ENCODE data around the gene KRTAP10-3. TPM values are rescaled to one million over a fixed set of nuclear protein-coding genes. Genes with fewer than 3 reads are reported as not detected.
"Not testable (repeated sequence)": the region's sequence is repeated elsewhere in the genome, so short reads cannot be mapped to it uniquely, and the experiment has no call there.

KRTAP10-3 gene
- total RNA-seq, 6 donors from 2014 or later, result not detected

DNA sequence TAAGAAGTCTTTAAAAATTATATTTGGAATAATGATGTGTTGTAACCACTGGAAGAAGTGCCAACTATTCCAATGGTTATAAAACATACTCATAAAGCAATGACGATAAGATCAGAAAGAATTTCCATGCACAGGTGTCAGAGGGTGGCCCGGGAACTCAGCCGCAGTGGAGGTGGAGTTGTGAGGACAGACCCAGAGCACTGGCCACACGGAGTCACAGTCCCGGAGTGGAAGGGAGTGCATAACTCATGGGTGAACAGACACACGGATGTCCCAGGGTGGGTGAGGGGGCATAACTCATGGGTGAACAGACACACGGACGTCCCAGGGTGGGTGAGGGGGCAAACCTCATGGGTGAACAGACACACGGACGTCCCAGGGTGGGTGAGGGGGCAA, 17.4 kb upstream of the KRTAP10-3 start:
- WGBS, 2 donors, result 89 to 91% methylated on average over 9 to 10 of the region's 10 CpGs
- TF ChIP-seq EP300 (IDR thresholded peaks at IDR 0.05), result no peak
- TF ChIP-seq POLR2A (IDR thresholded peaks at IDR 0.05), result no peak
- TF ChIP-seq POLR2AphosphoS5 (IDR thresholded peaks at IDR 0.05), result no peak
- TF ChIP-seq, protein P1, sequence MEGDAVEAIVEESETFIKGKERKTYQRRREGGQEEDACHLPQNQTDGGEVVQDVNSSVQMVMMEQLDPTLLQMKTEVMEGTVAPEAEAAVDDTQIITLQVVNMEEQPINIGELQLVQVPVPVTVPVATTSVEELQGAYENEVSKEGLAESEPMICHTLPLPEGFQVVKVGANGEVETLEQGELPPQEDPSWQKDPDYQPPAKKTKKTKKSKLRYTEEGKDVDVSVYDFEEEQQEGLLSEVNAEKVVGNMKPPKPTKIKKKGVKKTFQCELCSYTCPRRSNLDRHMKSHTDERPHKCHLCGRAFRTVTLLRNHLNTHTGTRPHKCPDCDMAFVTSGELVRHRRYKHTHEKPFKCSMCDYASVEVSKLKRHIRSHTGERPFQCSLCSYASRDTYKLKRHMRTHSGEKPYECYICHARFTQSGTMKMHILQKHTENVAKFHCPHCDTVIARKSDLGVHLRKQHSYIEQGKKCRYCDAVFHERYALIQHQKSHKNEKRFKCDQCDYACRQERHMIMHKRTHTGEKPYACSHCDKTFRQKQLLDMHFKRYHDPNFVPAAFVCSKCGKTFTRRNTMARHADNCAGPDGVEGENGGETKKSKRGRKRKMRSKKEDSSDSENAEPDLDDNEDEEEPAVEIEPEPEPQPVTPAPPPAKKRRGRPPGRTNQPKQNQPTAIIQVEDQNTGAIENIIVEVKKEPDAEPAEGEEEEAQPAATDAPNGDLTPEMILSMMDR (IDR thresholded peaks at IDR 0.05), result no peak
- Histone ChIP-seq H3K27me3 (no peaks in the 10 kb centered on the region), H3K4me3 (no peak overlapping the region), H3K27ac (no peak overlapping the region), H3K4me1 (no peaks in the 10 kb centered on the region), H3K36me3 (no peaks in the 10 kb centered on the region), H3K9me3 (peaks cover 0 to 29% (median 12%) of the 10 kb centered on the region in 4 donors)
- DNase-seq, result no peak
- no peak for ATAC-seq (ENCODE audit: low FRiP score in 2 of 2)

DNA sequence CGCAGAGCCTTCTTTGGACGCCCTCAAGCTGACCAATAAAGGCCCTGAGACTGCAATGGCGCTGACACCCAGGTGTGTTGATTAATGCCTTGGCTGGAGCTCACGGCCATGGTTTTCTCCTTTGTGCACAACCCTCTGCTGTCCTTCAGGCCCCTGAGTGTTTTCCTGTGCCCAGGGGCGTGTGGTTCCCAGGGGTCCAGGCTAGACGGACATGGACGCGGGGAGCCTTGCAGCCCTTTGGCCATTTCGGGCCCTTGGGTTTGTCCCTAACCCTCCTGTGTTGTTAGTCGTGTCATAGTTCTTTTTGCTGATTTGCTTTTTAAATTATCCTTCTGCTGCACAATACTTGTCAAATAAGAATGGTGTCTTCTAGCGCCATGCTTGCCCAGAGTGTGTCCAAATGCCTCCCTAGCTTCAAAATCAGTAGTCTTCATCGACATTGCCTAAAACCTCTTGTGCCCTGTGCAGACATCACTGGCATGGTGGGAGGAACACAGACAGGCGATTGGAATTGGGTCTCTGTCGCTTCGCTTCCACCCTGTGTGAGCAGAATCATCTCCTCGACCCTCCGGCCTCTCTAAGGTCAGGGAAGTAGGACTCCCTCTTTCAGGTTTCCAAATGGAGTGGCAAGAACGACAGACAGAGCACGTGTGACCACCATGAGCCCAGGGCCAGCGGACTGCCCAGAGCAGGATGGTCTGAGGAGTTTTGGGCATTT, 16.9 kb upstream of the KRTAP10-3 start:
- DNase-seq (no peak), ATAC-seq (ENCODE audit: low FRiP score in 2 of 2) (no peak)
- TF ChIP-seq POLR2AphosphoS5 (IDR thresholded peaks at IDR 0.05) (no peak), POLR2A (IDR thresholded peaks at IDR 0.05) (no peak), EP300 (IDR thresholded peaks at IDR 0.05) (no peak)
- TF ChIP-seq, protein P1 (IDR thresholded peaks at IDR 0.05), result no peak

DNA sequence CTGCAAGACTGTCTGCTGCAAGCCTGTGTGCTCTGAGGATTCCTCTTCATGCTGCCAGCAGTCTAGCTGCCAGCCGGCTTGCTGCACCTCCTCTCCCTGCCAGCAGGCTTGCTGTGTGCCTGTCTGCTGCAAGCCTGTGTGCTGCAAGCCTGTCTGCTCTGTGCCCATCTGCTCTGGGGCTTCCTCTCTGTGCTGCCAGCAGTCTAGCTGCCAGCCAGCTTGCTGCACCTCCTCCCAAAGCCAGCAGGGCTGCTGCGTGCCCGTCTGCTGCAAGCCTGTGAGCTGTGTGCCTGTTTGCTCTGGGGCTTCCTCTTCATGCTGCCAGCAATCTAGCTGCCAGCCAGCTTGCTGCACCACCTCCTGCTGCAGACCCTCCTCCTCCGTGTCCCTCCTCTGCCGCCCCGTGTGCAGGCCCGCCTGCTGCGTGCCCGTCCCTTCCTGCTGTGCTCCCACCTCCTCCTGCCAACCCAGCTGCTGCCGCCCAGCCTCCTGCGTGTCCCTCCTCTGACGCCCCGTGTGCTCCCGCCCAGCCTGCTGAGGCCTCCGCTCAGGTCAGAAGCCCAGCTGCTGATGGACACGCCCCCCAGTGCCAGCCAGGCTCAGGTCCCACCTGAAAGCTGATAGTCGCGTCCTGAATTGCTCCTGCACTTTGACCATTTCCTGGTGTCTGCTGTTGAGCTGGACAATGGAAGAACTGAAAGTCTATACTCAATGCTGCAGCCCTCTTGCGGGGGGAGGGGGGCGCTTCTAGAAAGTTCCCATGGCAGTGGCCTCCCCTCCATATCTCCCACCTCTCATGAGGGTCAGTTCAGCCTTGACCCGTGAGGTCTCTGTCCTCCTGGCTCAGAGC, 16.1 kb upstream of the KRTAP10-3 start:
- Histone ChIP-seq H3K9me3 (peaks cover 0 to 24% (median 11%) of the 10 kb centered on the region in 4 donors), H3K4me1 (no peaks in the 10 kb centered on the region), H3K27me3 (no peaks in the 10 kb centered on the region), H3K27ac (no peak overlapping the region), H3K36me3 (no peaks in the 10 kb centered on the region), H3K4me3 (no peak overlapping the region)
- 33 to 38% methylated on average over 18 to 21 of the region's 21 CpGs for WGBS, 2 donors
- TF ChIP-seq POLR2A (IDR thresholded peaks at IDR 0.05) (no peak), POLR2AphosphoS5 (IDR thresholded peaks at IDR 0.05) (no peak), EP300 (IDR thresholded peaks at IDR 0.05) (no peak)
- TF ChIP-seq, protein P1 (IDR thresholded peaks at IDR 0.05), result no peak
- no peak for ATAC-seq (ENCODE audit: low FRiP score in 2 of 2)
- no peak for DNase-seq

More for the DNA sequence above, 16.9 kb upstream of the KRTAP10-3 start:
- H3K9me3 ChIP-seq, result peaks cover 0 to 24% (median 11%) of the 10 kb centered on the region in 4 donors
- no peak overlapping the region for H3K27ac ChIP-seq
- H3K36me3 ChIP-seq, result no peaks in the 10 kb centered on the region
- H3K4me1 ChIP-seq, result no peaks in the 10 kb centered on the region
- WGBS, 2 donors, result 86 to 87% methylated on average over 20 of the region's 20 CpGs
- H3K27me3 ChIP-seq, result no peaks in the 10 kb centered on the region
- H3K4me3 ChIP-seq, result no peak overlapping the region

DNA sequence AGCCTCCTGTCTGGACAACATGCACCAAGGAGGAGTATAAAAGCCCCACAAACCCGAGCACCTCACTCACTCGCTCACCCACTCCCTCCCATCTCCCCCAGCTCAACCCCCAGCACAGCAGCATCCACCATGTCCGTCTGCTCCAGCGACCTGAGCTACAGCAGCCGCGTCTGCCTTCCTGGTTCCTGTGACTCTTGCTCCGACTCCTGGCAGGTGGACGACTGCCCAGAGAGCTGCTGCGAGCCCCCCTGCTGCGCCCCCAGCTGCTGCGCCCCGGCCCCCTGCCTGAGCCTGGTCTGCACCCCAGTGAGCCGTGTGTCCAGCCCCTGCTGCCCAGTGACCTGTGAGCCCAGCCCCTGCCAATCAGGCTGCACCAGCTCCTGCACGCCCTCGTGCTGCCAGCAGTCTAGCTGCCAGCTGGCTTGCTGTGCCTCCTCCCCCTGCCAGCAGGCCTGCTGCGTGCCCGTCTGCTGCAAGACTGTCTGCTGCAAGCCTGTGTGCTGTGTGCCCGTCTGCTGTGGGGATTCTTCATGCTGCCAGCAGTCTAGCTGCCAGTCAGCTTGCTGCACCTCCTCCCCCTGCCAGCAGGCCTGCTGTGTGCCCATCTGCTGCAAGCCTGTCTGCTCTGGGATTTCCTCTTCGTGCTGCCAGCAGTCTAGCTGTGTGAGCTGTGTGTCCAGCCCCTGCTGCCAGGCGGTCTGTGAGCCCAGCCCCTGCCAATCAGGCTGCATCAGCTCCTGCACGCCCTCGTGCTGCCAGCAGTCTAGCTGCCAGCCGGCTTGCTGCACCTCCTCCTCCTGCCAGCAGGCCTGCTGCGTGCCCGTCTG, 15.2 kb upstream of the KRTAP10-3 start, which contains the start of gene KRTAP10-4:
TSS of gene KRTAP10-4 (plus strand) at position 100 of the 827 bp plus-strand sequence. CDS start at position 130, 30 bp downstream.
- not testable (repeated sequence) for H3K27me3 ChIP-seq; ATAC-seq (ENCODE audit: low FRiP score in 2 of 2); H3K4me1 ChIP-seq; H3K4me3 ChIP-seq; H3K27ac ChIP-seq; H3K36me3 ChIP-seq
- WGBS, 2 donors, result 71 to 79% methylated on average over 4 to 19 of the region's 25 CpGs
- H3K9me3 ChIP-seq, result peaks cover 0 to 24% (median 11%) of the 10 kb centered on the region in 4 donors
- peak in 1 of 2 donors; percentile 82 for DNase-seq
